OCI-LY3 (cell line): ENCODE data around the gene MAPK8IP2.

Experiments used
- CTCF ChIP-seq: fragments of 200-600, 300-600 bp; sonication (generic); IDR thresholded peaks from 2 replicates; pipeline ENCODE4 v1.5.1; 2014; ENCODE audit warnings: antibody characterized with exemption, low read length, low read depth
- EZH2phosphoT487 ChIP-seq: fragments of 200-600 bp; shearing (Covaris generic); IDR thresholded peaks from 2 replicates; pipeline ENCODE4 v1.6.1; 2018; ENCODE audit warnings: antibody characterized with exemption, mixed run types, low read depth

GRCh38 chr22:50553310-50553709 is 47.3 kb upstream of the MAPK8IP2 start:
- TF ChIP-seq CTCF (no peak), EZH2phosphoT487 (no peak)
